SK-N-SH treated with all-trans-retinoic acid at 6 μM for 48 hours (cell line): Measurements from ENCODE around the gene CEP131.

Source experiments
- ATAC-seq: fragments of 200-7000 bp; cut with Tn5 transposase; 3 replicates; pipeline ENCODE4 v1.9.1; 2020; ENCODE audit warnings: mild to moderate bottlenecking, moderate library complexity
- ARNTL ChIP-seq: fragments of 450-650 bp; formaldehyde crosslinking; IDR thresholded peaks from 2 replicates; pipeline ENCODE4 v1.5.0; 2020; ENCODE audit warnings: low read depth, mild to moderate bottlenecking, moderate library complexity, borderline replicate concordance
- BACH2 ChIP-seq: fragments of 250-450 bp; sonication (Bioruptor Pico); IDR thresholded peaks from 2 replicates; pipeline ENCODE4 v1.9.0; 2021; ENCODE audit warnings: mild to moderate bottlenecking, borderline replicate concordance
- CSDC2 ChIP-seq: fragments of 250-450 bp; sonication (Bioruptor Pico); IDR thresholded peaks from 2 replicates; pipeline ENCODE4 v1.5.0; 2020; ENCODE audit warnings: mild to moderate bottlenecking, moderate library complexity
- ESRRG ChIP-seq: fragments of 250-450 bp; sonication (Bioruptor Pico); IDR thresholded peaks from 2 replicates; pipeline ENCODE4 v1.6.1; 2021; ENCODE audit warnings: mild to moderate bottlenecking
- ISL1 ChIP-seq: fragments of 250-450 bp; sonication (Bioruptor Pico); IDR thresholded peaks from 2 replicates; pipeline ENCODE4 v2.1.2; 2022; ENCODE audit warnings: mild to moderate bottlenecking, moderate library complexity
- OSR1 ChIP-seq: fragments of 250-450 bp; sonication (Bioruptor Pico); IDR thresholded peaks from 2 replicates; pipeline ENCODE4 v1.8.0; 2022; ENCODE audit warnings: moderate library complexity, mild to moderate bottlenecking, inconsistent platforms
- PATZ1 ChIP-seq: fragments of 250-450 bp; sonication (Bioruptor Pico); IDR thresholded peaks from 2 replicates; pipeline ENCODE4 v1.8.0; 2020; ENCODE audit warnings: mild to moderate bottlenecking, moderate library complexity, borderline replicate concordance
- POU6F1 ChIP-seq: fragments of 250-450 bp; sonication (Bioruptor Pico); IDR thresholded peaks from 2 replicates; pipeline ENCODE4 v1.8.0; 2021; ENCODE audit warnings: low read depth, mild to moderate bottlenecking, moderate library complexity, borderline replicate concordance
- PPARA ChIP-seq: fragments of 250-450 bp; sonication (Bioruptor Pico); IDR thresholded peaks from 2 replicates; pipeline ENCODE4 v1.5.0; 2020; ENCODE audit warnings: mild to moderate bottlenecking, borderline replicate concordance
- RARB ChIP-seq: fragments of 250-450 bp; sonication (Bioruptor Pico); IDR thresholded peaks from 2 replicates; pipeline ENCODE4 v1.8.0; 2021; ENCODE audit warnings: mild to moderate bottlenecking, moderate library complexity
- SNAI2 ChIP-seq: fragments of 250-450 bp; sonication (Bioruptor Pico); IDR thresholded peaks from 2 replicates; pipeline ENCODE4 v1.5.0; 2020; ENCODE audit warnings: mild to moderate bottlenecking, moderate library complexity
- TOX ChIP-seq: fragments of 250-450 bp; sonication (Bioruptor Pico); IDR thresholded peaks from 2 replicates; pipeline ENCODE4 v1.8.0; 2021; ENCODE audit warnings: mild to moderate bottlenecking, moderate library complexity, borderline replicate concordance
- ZC3H10 ChIP-seq: fragments of 250-450 bp; sonication (Bioruptor Pico); IDR thresholded peaks from 2 replicates; pipeline ENCODE4 v1.5.1; 2021; ENCODE audit warnings: mild to moderate bottlenecking, moderate library complexity
- ZFP3 ChIP-seq: fragments of 250-450 bp; sonication (Bioruptor Pico); IDR thresholded peaks from 2 replicates; pipeline ENCODE4 v1.5.0; 2020; ENCODE audit warnings: mild to moderate bottlenecking, moderate library complexity
- ZFP30 ChIP-seq: fragments of 450-650 bp; formaldehyde crosslinking; IDR thresholded peaks from 2 replicates; pipeline ENCODE4 v1.5.0; 2022; ENCODE audit warnings: mild to moderate bottlenecking, moderate library complexity
- ZNF565 ChIP-seq: fragments of 450-650 bp; formaldehyde crosslinking; conservative IDR thresholded peaks from 2 replicates; pipeline ENCODE4 v1.5.0; 2020; ENCODE audit warnings: low read depth, mild to moderate bottlenecking, moderate library complexity
- ZNF8 ChIP-seq: fragments of 450-650 bp; formaldehyde crosslinking; IDR thresholded peaks from 2 replicates; pipeline ENCODE4 v1.5.0; 2020; ENCODE audit warnings: mild to moderate bottlenecking, moderate library complexity
- TF ChIP-seq, protein P1 (sequence below): fragments of 250-450 bp; sonication (Bioruptor Pico); IDR thresholded peaks from 2 replicates; pipeline ENCODE4 v1.5.0; 2020; ENCODE audit warnings: mild to moderate bottlenecking, moderate library complexity
- TF ChIP-seq, protein P2 (sequence below): fragments of 250-450 bp; sonication (Bioruptor Pico); IDR thresholded peaks from 2 replicates; pipeline ENCODE4 v1.5.1; 2021; ENCODE audit warnings: mild to moderate bottlenecking, moderate library complexity
- TF ChIP-seq, protein P3 (sequence below): fragments of 250-450 bp; sonication (Bioruptor Pico); IDR thresholded peaks from 2 replicates; pipeline ENCODE4 v1.5.1; 2020; ENCODE audit warnings: low read depth, mild to moderate bottlenecking, moderate library complexity

Gene CEP131

GRCh38 chr17:81206166-81206565 lies 16.6 kb downstream of the CEP131 start:
- TF ChIP-seq OSR1 (CRISPR knock-in tag), result no peak
- TF ChIP-seq ZC3H10 (CRISPR knock-in tag), result no peak
- TF ChIP-seq ISL1 (CRISPR knock-in tag), result no peak
- TF ChIP-seq PATZ1, result no peak
- TF ChIP-seq CSDC2 (CRISPR knock-in tag), result no peak
- no peak for TF ChIP-seq ZNF565 (CRISPR knock-in tag)
- no peak for TF ChIP-seq ESRRG (CRISPR knock-in tag)
- no peak for TF ChIP-seq ZNF8 (CRISPR knock-in tag)
- TF ChIP-seq, protein P1, sequence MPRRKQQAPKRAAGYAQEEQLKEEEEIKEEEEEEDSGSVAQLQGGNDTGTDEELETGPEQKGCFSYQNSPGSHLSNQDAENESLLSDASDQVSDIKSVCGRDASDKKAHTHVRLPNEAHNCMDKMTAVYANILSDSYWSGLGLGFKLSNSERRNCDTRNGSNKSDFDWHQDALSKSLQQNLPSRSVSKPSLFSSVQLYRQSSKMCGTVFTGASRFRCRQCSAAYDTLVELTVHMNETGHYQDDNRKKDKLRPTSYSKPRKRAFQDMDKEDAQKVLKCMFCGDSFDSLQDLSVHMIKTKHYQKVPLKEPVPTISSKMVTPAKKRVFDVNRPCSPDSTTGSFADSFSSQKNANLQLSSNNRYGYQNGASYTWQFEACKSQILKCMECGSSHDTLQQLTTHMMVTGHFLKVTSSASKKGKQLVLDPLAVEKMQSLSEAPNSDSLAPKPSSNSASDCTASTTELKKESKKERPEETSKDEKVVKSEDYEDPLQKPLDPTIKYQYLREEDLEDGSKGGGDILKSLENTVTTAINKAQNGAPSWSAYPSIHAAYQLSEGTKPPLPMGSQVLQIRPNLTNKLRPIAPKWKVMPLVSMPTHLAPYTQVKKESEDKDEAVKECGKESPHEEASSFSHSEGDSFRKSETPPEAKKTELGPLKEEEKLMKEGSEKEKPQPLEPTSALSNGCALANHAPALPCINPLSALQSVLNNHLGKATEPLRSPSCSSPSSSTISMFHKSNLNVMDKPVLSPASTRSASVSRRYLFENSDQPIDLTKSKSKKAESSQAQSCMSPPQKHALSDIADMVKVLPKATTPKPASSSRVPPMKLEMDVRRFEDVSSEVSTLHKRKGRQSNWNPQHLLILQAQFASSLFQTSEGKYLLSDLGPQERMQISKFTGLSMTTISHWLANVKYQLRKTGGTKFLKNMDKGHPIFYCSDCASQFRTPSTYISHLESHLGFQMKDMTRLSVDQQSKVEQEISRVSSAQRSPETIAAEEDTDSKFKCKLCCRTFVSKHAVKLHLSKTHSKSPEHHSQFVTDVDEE (CRISPR knock-in tag), result no peak
- TF ChIP-seq ZFP30 (CRISPR knock-in tag), result no peak
- no peak for TF ChIP-seq RARB
- TF ChIP-seq, protein P2, sequence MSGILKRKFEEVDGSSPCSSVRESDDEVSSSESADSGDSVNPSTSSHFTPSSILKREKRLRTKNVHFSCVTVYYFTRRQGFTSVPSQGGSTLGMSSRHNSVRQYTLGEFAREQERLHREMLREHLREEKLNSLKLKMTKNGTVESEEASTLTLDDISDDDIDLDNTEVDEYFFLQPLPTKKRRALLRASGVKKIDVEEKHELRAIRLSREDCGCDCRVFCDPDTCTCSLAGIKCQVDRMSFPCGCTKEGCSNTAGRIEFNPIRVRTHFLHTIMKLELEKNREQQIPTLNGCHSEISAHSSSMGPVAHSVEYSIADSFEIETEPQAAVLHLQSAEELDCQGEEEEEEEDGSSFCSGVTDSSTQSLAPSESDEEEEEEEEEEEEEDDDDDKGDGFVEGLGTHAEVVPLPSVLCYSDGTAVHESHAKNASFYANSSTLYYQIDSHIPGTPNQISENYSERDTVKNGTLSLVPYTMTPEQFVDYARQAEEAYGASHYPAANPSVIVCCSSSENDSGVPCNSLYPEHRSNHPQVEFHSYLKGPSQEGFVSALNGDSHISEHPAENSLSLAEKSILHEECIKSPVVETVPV (CRISPR knock-in tag), result no peak
- no peak for TF ChIP-seq SNAI2
- no peak for TF ChIP-seq BACH2 (CRISPR knock-in tag)
- no peak for TF ChIP-seq PPARA
- TF ChIP-seq, all 23 proteins: peak for 0
- ATAC-seq, result no peak

DNA sequence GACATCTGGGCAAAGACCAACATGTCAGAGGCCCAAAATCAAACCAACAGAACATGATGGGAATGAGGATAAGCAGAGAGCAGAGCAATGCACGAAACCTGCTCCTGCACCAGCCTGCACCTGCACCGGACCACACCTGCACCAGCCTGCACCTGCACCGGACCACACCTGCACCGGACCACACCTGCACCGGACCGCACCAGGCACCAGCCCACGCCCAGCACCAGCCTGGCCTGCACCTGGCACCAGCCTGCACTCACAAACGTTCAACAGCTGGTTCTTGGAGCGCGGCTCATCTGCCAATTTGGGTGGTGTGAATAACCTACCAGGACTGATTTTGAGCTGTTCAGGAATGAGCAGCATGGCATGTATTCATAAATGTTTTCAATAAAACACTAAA lies 18.2 kb downstream of the CEP131 start:
- ATAC-seq, result no peak
- TF ChIP-seq ZFP30 (CRISPR knock-in tag) (no peak), PPARA (no peak), ARNTL (CRISPR knock-in tag) (no peak), ISL1 (CRISPR knock-in tag) (no peak), RARB (no peak), ZFP3 (no peak), POU6F1 (CRISPR knock-in tag) (no peak), BACH2 (CRISPR knock-in tag) (no peak), OSR1 (CRISPR knock-in tag) (no peak), TOX (CRISPR knock-in tag) (no peak), ZNF8 (CRISPR knock-in tag) (no peak)
- TF ChIP-seq, protein P1 (CRISPR knock-in tag), result no peak
- TF ChIP-seq, protein P3, sequence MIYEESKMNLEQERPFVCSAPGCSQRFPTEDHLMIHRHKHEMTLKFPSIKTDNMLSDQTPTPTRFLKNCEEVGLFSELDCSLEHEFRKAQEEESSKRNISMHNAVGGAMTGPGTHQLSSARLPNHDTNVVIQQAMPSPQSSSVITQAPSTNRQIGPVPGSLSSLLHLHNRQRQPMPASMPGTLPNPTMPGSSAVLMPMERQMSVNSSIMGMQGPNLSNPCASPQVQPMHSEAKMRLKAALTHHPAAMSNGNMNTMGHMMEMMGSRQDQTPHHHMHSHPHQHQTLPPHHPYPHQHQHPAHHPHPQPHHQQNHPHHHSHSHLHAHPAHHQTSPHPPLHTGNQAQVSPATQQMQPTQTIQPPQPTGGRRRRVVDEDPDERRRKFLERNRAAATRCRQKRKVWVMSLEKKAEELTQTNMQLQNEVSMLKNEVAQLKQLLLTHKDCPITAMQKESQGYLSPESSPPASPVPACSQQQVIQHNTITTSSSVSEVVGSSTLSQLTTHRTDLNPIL (CRISPR knock-in tag), result no peak
